Small intestine (tissue), 7 donors: Measurements from ENCODE around the gene CEBPZOS. TPM values are rescaled to one million over a fixed set of nuclear protein-coding genes. Genes with fewer than 3 reads are reported as not detected.
A peak's percentile ranks its signal among the peaks of the same experiment; 100 is the strongest.
"Not testable (repeated sequence)": the region's sequence is repeated elsewhere in the genome, so short reads cannot be mapped to it uniquely, and the experiment has no call there.

Experiments used
- DNase-seq, 2 donors: peaks; one replicate each; pipeline versions ENCODE4 v3.0.0 to v3.0.0-alpha.2; 2013
- FAIRE-seq: peaks from 2 replicates; lab custom pipeline; 2012; peaks lifted over from hg19 to GRCh38; lab: Jason Lieb, UNC
- H3K27ac ChIP-seq, 3 donors: one replicate each; pipeline ENCODE4 v1.5.1; 2013; ENCODE audit warnings: low read length in 2 of 3, mild to moderate bottlenecking in 2 of 3, control low read depth in 1 of 3, inconsistent platforms in 1 of 3, low read depth in 1 of 3, moderate library complexity in 1 of 3
- H3K27me3 ChIP-seq, 3 donors: one replicate each; pipeline ENCODE4 v1.6.1; 2013; ENCODE audit warnings: low read length in 3 of 3, inconsistent platforms in 1 of 3; ENCODE audit not compliant: control insufficient read depth in 3 of 3, insufficient read depth in 3 of 3
- H3K36me3 ChIP-seq, 3 donors: one replicate each; pipeline ENCODE4 v1.6.1; 2013; ENCODE audit warnings: low read length in 3 of 3, inconsistent platforms in 1 of 3, low read depth in 1 of 3, mild to moderate bottlenecking in 1 of 3, moderate library complexity in 1 of 3; ENCODE audit not compliant: control insufficient read depth in 3 of 3, insufficient read depth in 2 of 3
- H3K4me1 ChIP-seq, 3 donors: one replicate each; pipeline ENCODE4 v1.6.1; 2013; ENCODE audit warnings: low read length in 2 of 3, inconsistent platforms in 1 of 3, low read depth in 1 of 3, mild to moderate bottlenecking in 1 of 3, moderate library complexity in 1 of 3; ENCODE audit not compliant: control insufficient read depth in 3 of 3, insufficient read depth in 2 of 3
- H3K4me3 ChIP-seq, 3 donors: one replicate each; pipeline ENCODE4 v1.5.1; 2013; ENCODE audit warnings: low read length in 3 of 3, control low read depth in 1 of 3, inconsistent platforms in 1 of 3, low read depth in 1 of 3, mild to moderate bottlenecking in 1 of 3, moderate library complexity in 1 of 3
- H3K9me3 ChIP-seq, 2 donors: one replicate each; pipeline ENCODE4 v1.6.1; 2013; ENCODE audit warnings: low read depth in 1 of 2, low read length in 1 of 2; ENCODE audit not compliant: control insufficient read depth in 2 of 2, insufficient read depth in 1 of 2
- WGBS, 3 donors: extraction: QIAGEN DNeasy Blood & Tissue Kit; methylation state at CpG; one replicate each; pipeline ENCODE4 v1.1.7; 2013; 5-methylcytosine and 5-hydroxymethylcytosine counted together
- polyA plus RNA-seq, 4 donors: library from polyadenylated mRNA; stranded (reverse) in 3 of 4; unstranded in 1 of 4; fragments of 200-250 nt in 3 of 4; fragments of 120-200 nt in 1 of 4; gene quantifications; one replicate each; pipeline versions ENCODE4 v1.2.1 to v1.2.3, GENCODE V29; 2013
- donor health status: healthy with polysubstance abuse.
- donor health status: control.
- donor health status: control.
- donor health status: Bipolar disorder and iron deficiency.
- donor health status: healthy.

The CEBPZOS gene
- polyA plus RNA-seq, 4 donors, result 25.9 to 54.6 (median 45.5) TPM

DNA sequence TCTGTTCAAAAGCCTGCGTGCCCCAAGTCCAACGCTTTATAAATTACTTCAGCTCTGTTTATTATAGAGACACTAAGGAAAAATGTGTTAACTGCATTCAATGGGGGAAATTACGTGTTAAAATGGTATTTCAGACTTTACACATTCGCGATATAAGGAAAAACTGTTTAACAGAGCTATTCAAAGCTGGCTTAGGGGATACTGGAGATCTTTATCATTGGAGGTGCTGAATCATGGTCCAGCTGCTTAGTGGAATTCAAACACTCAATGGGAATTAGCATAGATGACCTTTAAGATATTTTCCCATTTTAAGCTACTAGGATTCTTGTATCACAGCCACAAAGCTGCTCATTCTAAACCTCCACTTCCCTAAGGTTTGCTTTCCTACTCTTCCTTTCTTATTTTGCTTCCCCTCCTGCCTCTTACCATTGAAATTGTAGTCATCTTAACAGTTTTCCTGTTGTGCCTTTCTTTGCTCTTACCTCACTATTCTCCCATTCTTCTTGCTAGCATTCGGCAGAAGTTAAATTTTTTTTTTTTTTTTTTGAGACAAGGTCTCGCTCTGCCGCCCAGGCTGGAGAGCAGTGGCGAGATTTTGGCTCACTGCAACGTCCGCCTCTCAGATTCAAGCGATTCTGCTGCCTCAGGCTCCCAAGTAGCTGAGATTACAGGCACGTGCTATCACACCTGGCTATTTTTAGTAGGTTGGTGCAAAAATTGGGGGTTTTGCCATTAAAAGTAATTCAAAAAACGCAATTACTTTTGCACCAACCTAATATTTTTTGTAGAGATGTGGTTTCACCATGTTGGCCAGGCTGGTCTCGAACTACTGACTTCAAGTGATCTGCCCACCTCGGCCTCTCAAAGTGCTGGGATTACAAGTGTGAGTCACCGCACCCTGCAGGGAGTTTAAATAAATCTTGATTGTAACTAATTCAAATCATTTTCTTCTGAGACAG lies 14.3 kb upstream of the CEBPZOS start:
- no peak overlapping the region for H3K4me3 ChIP-seq
- H3K9me3 ChIP-seq, result no peaks in the 10 kb centered on the region
- H3K27me3 ChIP-seq, result peaks cover 0 to 6% (median 0%) of the 10 kb centered on the region in 3 donors
- H3K27ac ChIP-seq, result no peak overlapping the region
- no peaks in the 10 kb centered on the region for H3K36me3 ChIP-seq
- FAIRE-seq, result no peak
- DNase-seq, result no peak
- 80 to 84% (median 82%) methylated on average over 17 of the region's 17 CpGs for WGBS, 3 donors
- H3K4me1 ChIP-seq, result no peaks in the 10 kb centered on the region

DNA sequence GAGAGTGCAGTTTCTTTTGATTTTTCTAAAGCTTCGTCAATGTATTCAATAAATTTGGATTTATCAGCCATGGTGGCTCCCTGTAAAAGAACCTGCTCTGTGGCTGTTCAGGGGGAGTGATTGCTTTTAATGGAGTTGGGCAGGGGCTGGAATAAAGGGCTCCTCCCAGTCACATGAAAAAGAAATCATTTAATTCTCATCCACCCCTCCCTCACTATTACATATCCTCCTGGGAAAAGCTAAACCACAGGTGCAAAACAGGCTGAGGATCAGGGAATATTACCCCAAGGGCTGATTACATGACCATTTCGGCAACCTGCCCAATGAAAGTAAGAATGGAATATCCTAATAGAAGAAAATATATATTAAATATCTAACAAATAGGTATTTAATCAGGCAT lies 7.7 kb upstream of the CEBPZOS start, which contains the start of gene SULT6B1:
Gene SULT6B1, minus strand, starts transcription at position 101 of the 400 bp plus-strand sequence. Its CDS starts 30 bp downstream, at position 71.
- DNase-seq (no peak), FAIRE-seq (no peak)
- Histone ChIP-seq H3K4me1 (no peaks in the 10 kb centered on the region), H3K27ac (no peak within 1 kb of the TSS), H3K9me3 (no peaks in the 10 kb centered on the region), H3K36me3 (no peaks in the 10 kb centered on the region), H3K4me3 (no peak within 1 kb of the TSS), H3K27me3 (peaks cover 0 to 3% (median 0%) of the 10 kb centered on the region in 3 donors)
- WGBS, 3 donors, result 95 to 100% (median 95%) methylated on average over 2 of the region's 2 CpGs

DNA sequence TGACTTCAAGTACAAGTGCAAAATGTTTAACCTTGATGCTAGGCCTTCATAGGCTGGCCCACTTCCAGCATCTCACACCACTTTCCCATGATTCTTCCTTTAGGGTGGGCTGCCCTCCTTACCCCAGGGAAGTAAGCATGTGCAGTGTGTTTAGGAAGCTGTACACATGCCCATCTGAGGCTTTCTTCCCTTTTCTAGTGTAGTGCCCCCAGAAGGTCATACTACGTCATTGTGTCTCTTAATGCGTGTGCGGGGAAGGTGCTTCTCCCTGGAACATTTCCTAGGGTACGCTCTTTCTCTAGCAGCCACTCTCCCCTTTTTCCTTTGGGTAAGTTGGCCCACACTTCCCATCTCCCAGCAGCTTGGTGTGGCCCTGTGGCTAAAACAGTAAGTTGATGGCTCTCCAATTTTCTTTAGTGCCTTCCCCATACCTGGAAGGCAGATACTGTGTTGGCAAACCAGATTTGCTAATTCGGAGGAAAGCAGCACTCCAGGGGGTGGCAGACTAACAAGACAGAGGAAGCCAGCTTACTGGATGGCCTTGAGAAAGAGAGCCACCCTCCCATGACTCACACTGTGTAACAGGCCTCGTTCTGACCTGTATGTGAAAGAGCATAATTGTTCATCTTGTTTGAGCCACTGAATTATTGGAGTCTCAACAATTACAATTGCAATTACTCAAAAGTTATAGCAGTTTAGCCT lies 6.7 kb upstream of the CEBPZOS start:
- FAIRE-seq (no peak), DNase-seq (peak; percentile 22 to 25)
- Histone ChIP-seq H3K4me3 (no peak overlapping the region), H3K36me3 (no peaks in the 10 kb centered on the region), H3K4me1 (no peaks in the 10 kb centered on the region), H3K27me3 (peaks cover 0 to 3% (median 0%) of the 10 kb centered on the region in 3 donors), H3K9me3 (no peaks in the 10 kb centered on the region), H3K27ac (peak overlapping the region in 1 of 3 donors; percentile 17)
- 71 to 76% (median 75%) methylated on average over 6 of the region's 6 CpGs for WGBS, 3 donors

DNA sequence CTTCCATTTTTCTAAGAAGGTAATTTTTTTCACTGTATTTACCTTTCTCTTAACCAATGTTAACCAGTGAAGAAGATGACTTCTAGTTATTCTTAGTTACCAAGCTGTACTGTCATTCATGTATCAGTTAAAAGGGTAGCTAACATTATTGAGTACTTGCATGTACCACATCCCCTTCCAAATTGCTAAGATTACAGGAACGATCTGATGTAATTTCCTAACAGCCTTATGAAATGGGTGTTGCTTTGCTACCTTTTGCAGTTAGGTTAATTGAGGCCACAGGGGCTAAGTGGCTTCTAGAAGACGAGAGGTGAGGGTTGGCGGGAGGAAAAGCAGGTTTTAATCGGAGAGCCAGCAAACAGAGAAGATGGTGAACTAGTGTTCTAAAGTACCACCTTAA lies 6.0 kb upstream of the CEBPZOS start:
- Histone ChIP-seq H3K27me3 (peaks cover 0 to 3% (median 0%) of the 10 kb centered on the region in 3 donors), H3K4me3 (no peak overlapping the region), H3K36me3 (no peaks in the 10 kb centered on the region), H3K9me3 (no peaks in the 10 kb centered on the region), H3K27ac (no peak overlapping the region), H3K4me1 (no peaks in the 10 kb centered on the region)
- FAIRE-seq (no peak), DNase-seq (no peak)
- 81 to 87% (median 85%) methylated on average over 4 of the region's 4 CpGs for WGBS, 3 donors

DNA sequence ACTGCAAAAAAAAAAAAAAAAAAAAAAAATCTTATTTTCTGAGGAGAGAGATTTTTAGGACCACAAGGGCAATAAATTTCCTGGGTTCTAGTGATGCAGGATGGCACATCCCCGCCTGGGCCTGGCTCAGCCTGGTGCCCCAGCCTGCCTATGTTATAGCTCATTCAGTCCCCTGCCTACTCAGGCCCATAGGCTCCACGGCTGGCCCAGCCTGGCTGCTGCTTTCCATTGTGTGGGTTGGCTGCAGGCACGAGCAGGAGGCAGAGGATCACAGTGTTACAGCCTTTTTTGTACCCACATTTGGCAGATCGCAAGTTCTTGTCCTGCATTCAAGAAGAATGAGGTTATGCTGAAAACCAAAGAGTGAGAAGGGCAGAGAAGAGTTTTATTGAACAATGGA lies 5.0 kb upstream of the CEBPZOS start:
- no peak overlapping the region for H3K27ac ChIP-seq
- no peak overlapping the region for H3K4me3 ChIP-seq
- H3K9me3 ChIP-seq, result no peaks in the 10 kb centered on the region
- no peaks in the 10 kb centered on the region for H3K36me3 ChIP-seq
- FAIRE-seq (no peak), DNase-seq (no peak)
- H3K4me1 ChIP-seq, result no peaks in the 10 kb centered on the region
- WGBS, 3 donors, result 77 to 85% (median 80%) methylated on average over 4 of the region's 4 CpGs
- peaks cover 0 to 2% (median 0%) of the 10 kb centered on the region in 3 donors for H3K27me3 ChIP-seq

DNA sequence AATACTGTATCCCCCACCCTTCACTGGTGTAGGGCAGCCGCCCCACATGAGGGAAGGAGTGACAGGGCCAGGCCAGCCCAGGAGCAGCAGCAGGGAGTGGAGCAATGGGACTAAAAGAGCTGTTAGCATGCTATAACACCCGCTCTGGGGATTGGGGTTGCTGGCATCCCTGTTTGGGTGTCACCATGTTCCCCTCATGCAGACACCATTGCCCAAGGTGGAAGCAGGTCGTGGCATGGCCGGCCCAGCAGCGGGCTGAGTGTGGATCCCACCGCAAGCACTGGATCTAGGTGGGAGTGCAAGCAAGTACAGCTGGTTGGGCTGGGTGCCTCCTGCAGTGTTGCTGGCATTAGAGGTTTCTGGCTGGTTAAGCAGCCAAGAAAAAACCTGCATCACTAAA lies 4.5 kb upstream of the CEBPZOS start:
- no peak overlapping the region for H3K27ac ChIP-seq
- no peak for FAIRE-seq
- H3K36me3 ChIP-seq, result no peaks in the 10 kb centered on the region

DNA sequence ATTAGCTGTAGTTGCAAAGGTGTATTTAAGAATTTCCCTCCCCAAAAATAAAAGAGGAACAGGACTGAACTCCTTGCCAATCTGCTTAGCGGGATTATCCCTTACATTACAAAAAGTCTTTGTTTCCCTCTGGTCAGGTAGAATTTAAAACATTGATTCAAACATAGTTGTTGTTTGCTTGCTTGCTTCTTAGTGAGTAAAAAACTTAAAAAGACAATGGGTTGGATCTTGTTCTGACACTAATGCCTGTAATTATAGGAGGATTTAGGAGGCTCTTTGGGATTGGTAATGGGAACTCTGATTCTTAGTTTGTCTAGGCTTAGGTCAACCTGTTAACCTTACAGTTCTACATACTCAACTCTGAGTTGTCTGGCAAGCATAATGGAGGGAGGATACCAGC lies 3.7 kb upstream of the CEBPZOS start:
- H3K36me3 ChIP-seq, result no peaks in the 10 kb centered on the region
- H3K4me1 ChIP-seq, result peaks cover 3 to 4% (median 3%) of the 10 kb centered on the region in 3 donors
- FAIRE-seq, result no peak
- WGBS, 3 donors, result 89 to 95% (median 91%) methylated on average over 1 of the region's 1 CpG
- no peak overlapping the region for H3K4me3 ChIP-seq
- H3K27me3 ChIP-seq, result no peaks in the 10 kb centered on the region
- no peak for DNase-seq
- H3K9me3 ChIP-seq, result no peaks in the 10 kb centered on the region
- H3K27ac ChIP-seq, result no peak overlapping the region

More for the DNA sequence above, 4.5 kb upstream of the CEBPZOS start:
- Histone ChIP-seq H3K4me3 (no peak overlapping the region), H3K27me3 (no peaks in the 10 kb centered on the region), H3K4me1 (no peaks in the 10 kb centered on the region), H3K9me3 (no peaks in the 10 kb centered on the region)
- WGBS, 3 donors, result 85 to 90% (median 88%) methylated on average over 6 of the region's 6 CpGs
- DNase-seq, result no peak

DNA sequence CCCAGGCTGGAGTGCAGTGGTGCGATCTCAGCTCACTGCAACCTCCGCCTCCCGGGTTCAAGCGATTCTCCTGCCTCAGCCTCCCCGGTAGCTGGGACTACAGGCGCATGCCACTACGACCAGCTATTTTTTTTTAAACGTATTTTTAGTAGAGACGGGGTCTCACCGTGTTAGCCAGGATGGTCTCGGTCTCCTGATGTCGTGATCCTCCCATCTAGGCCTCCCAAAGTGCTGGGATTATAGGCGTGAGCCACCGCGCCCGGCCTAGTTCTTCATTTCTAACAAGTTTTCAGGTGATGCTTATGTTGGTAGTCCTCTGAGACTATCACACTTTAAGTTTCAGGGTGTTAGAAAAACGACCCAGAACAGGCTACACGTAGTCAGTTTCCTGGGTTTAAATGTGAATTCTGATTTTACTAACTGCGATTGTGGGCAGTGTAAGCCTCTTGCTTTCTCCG lies 405 bp upstream of the CEBPZOS start:
- peak overlapping the region; percentile 68 to 99 (median 76) for H3K4me3 ChIP-seq
- not testable (repeated sequence) for H3K9me3 ChIP-seq, H3K4me1 ChIP-seq, H3K27me3 ChIP-seq, H3K36me3 ChIP-seq, DNase-seq, FAIRE-seq
- 76 to 82% (median 79%) methylated on average over 20 of the region's 20 CpGs for WGBS, 3 donors
- peak overlapping the region; percentile 78 to 95 (median 82) for H3K27ac ChIP-seq
